HCT116 (cell line): ENCODE measurements around the gene EHMT1. TPM values are rescaled to one million over a fixed set of nuclear protein-coding genes. Genes with fewer than 3 reads are reported as not detected.
"Not testable (repeated sequence)": the region's sequence is repeated elsewhere in the genome, so short reads cannot be mapped to it uniquely, and the experiment has no call there.

Experiments
- ATAC-seq: fragments of 200-7000 bp; cut with Tn5 transposase; 2 replicates; pipeline ENCODE4 v1.9.1; 2020; ENCODE audit warnings: mild to moderate bottlenecking, moderate library complexity
- BruUV-seq: library from RNA; stranded (reverse); fragments of 400-500 nt; replicated peaks from 2 replicates; lab custom pipeline; 2021; lab: Mats Ljungman, UMichigan
- CTCF ChIA-PET: fragments of 300-600 bp; sonication (Branson Sonifier 250); formaldehyde crosslinking; loops from one replicate; lab custom pipeline; 2021; ENCODE audit warnings: antibody characterized with exemption; lab: Charles Lee
- POLR2A ChIA-PET: fragments of 300-600, 350-600 bp; sonication (Branson Sonifier 250); formaldehyde crosslinking; loops from one replicate; lab custom pipeline; 2021; ENCODE audit warnings: antibody characterized with exemption; lab: Charles Lee
- RAD21 ChIA-PET, 2 experiments: fragments of 300-600 bp; sonication (Branson Sonifier 250); formaldehyde crosslinking; loops; one replicate each; lab custom pipeline; 2023; ENCODE audit warnings: low total read pairs in 2 of 2; ENCODE audit not compliant: uncharacterized antibody in 2 of 2, unreplicated experiment in 2 of 2, low non-redundant PET in 1 of 2; lab: Charles Lee
- DNase-seq: peaks from one replicate; pipeline ENCODE4 v3.0.0-alpha.2; 2010; ENCODE audit warnings: low read depth, low spot score
- H2AFZ ChIP-seq: fragments of 200-600 bp; shearing (Covaris generic), sonication (generic); 2 replicates; pipeline ENCODE4 v1.6.1; 2017; ENCODE audit warnings: low read depth, mixed run types, mixed read lengths, antibody characterized with exemption, low read length; ENCODE audit not compliant: poor library complexity, severe bottlenecking
- H3K27ac ChIP-seq: 2 replicates; pipeline ENCODE4 v1.5.1; 2012; ENCODE audit warnings: low read depth, low read length
- H3K27me3 ChIP-seq: fragments of 200-600 bp; sonication (generic); 2 replicates; pipeline ENCODE4 v1.6.1; 2016; ENCODE audit warnings: mixed run types, low read length, mixed read lengths; ENCODE audit not compliant: insufficient read depth
- H3K36me3 ChIP-seq, 2 experiments: fragments of 200-500 bp in 1 of 2; fragments of 200-600 bp in 1 of 2; sonication (Bioruptor generic) in 1 of 2; sonication (generic) in 1 of 2; 2 replicates each; pipeline versions ENCODE4 v1.5.1 to v1.6.1; 2014 to 2016; ENCODE audit warnings: low read length in 2 of 2, inconsistent platforms in 1 of 2, mixed read lengths in 1 of 2, mixed run types in 1 of 2; ENCODE audit not compliant: insufficient read depth in 2 of 2, control insufficient read depth in 1 of 2
- H3K4me1 ChIP-seq, 2 experiments: fragments of 200-600 bp in 1 of 2; sonication (generic) in 1 of 2; 2 replicates each; pipeline versions ENCODE4 v1.5.1 to v1.6.1; 2012 to 2017; ENCODE audit warnings: low read length in 2 of 2, inconsistent platforms in 1 of 2, mild to moderate bottlenecking in 1 of 2, mixed read lengths in 1 of 2, mixed run types in 1 of 2, moderate library complexity in 1 of 2; ENCODE audit not compliant: insufficient read depth in 2 of 2, control insufficient read depth in 1 of 2
- H3K4me2 ChIP-seq: fragments of 200-600 bp; sonication (generic); 2 replicates; pipeline ENCODE4 v1.6.1; 2017; ENCODE audit warnings: mixed run types, low read length, mixed read lengths
- H3K4me3 ChIP-seq, 2 experiments: fragments of 200-600 bp in 1 of 2; sonication (generic) in 1 of 2; replicated peaks in 1 of 2; 2 replicates each; pipeline ENCODE4 v1.5.1; 2011 to 2016; ENCODE audit warnings: low read length in 2 of 2, control low read depth in 1 of 2, low read depth in 1 of 2, mild to moderate bottlenecking in 1 of 2, mixed read lengths in 1 of 2, mixed run types in 1 of 2
- H3K79me2 ChIP-seq: fragments of 200-600 bp; sonication (generic); 2 replicates; pipeline ENCODE4 v1.6.1; 2017; ENCODE audit warnings: mild to moderate bottlenecking, mixed run types, low read length, moderate library complexity, mixed read lengths; ENCODE audit not compliant: insufficient read depth
- H3K9ac ChIP-seq: fragments of 200-600 bp; sonication (generic); 2 replicates; pipeline ENCODE4 v1.6.1; 2016; ENCODE audit warnings: low read length, mixed read lengths
- H3K9me2 ChIP-seq: fragments of 200-600 bp; sonication (generic), shearing (Covaris generic); 2 replicates; pipeline ENCODE4 v1.6.1; 2017; ENCODE audit warnings: mixed run types, mild to moderate bottlenecking, moderate library complexity; ENCODE audit not compliant: insufficient read depth
- H3K9me3 ChIP-seq, 2 experiments: fragments of 200-500 bp in 1 of 2; fragments of 200-600 bp in 1 of 2; sonication (Bioruptor generic) in 1 of 2; sonication (generic) in 1 of 2; 2 replicates each; pipeline ENCODE4 v1.6.1; 2014 to 2017; ENCODE audit warnings: low read length in 2 of 2, mixed read lengths in 2 of 2, inconsistent platforms in 1 of 2, low read depth in 1 of 2, mild to moderate bottlenecking in 1 of 2, mixed run types in 1 of 2, moderate library complexity in 1 of 2; ENCODE audit not compliant: control insufficient read depth in 1 of 2, insufficient read depth in 1 of 2
- H4K20me1 ChIP-seq: fragments of 200-600 bp; sonication (generic), shearing (Covaris generic); 2 replicates; pipeline ENCODE4 v1.6.1; 2017; ENCODE audit warnings: mixed run types, mild to moderate bottlenecking, moderate library complexity; ENCODE audit not compliant: insufficient read depth
- FOSL1 ChIP-seq: IDR thresholded peaks from 2 replicates; pipeline ENCODE4 v1.6.1; 2012; ENCODE audit warnings: low read depth
- JUND ChIP-seq: IDR thresholded peaks from 2 replicates; pipeline ENCODE4 v1.6.1; 2012
- POLR2A ChIP-seq: IDR thresholded peaks from 2 replicates; pipeline ENCODE4 v1.7.0; 2011; ENCODE audit warnings: borderline replicate concordance; ENCODE audit not compliant: insufficient read depth, insufficient read length; ENCODE audit errors: extremely low read depth
- POLR2AphosphoS5 ChIP-seq: IDR thresholded peaks from 2 replicates; pipeline ENCODE4 v1.6.1; 2011; ENCODE audit warnings: mild to moderate bottlenecking, low read depth, low read length, moderate library complexity
- SP1 ChIP-seq: IDR thresholded peaks from 2 replicates; pipeline ENCODE4 v1.6.1; 2012; ENCODE audit warnings: low read depth
- TCF7L2 ChIP-seq: IDR thresholded peaks from 2 replicates; pipeline ENCODE4 v1.7.0; 2011; ENCODE audit warnings: borderline replicate concordance, inconsistent platforms; ENCODE audit not compliant: insufficient read depth, insufficient read length; ENCODE audit errors: extremely low read depth
- YY1 ChIP-seq: IDR thresholded peaks from 2 replicates; pipeline ENCODE4 v1.6.1; 2011; ENCODE audit warnings: low read length, low read depth, moderate library complexity, mild to moderate bottlenecking; ENCODE audit not compliant: insufficient replicate concordance; ENCODE audit errors: extremely low read depth
- ZFX ChIP-seq: fragments of 450-650 bp; IDR thresholded peaks from 2 replicates; pipeline ENCODE4 v1.6.1; 2017
- ZNF274 ChIP-seq: fragments of 200-500 bp; sonication (Bioruptor generic); IDR thresholded peaks from 2 replicates; pipeline ENCODE4 v1.6.1; 2014; ENCODE audit warnings: mild to moderate bottlenecking, low read depth, low read length, inconsistent platforms
- intact Hi-C: fragments of 100-400 bp; cut with micrococcal nuclease; formaldehyde crosslinking; loops from 2 replicates; pipeline ENCODE4 v1.10.0; 2022
- total RNA-seq: library from RNA; stranded (reverse); gene quantifications from one replicate; pipeline ENCODE4 v1.2.1, GENCODE V29; 2021; ENCODE audit not compliant: unreplicated experiment

Gene EHMT1
- total RNA-seq, 1 experiment from 2014 or later: 86.1 TPM

GRCh38 chr9:137809726-137810450 is 191.1 kb downstream of the EHMT1 start:
- H3K27me3 ChIP-seq, H3K27ac ChIP-seq, BruUV-seq, DNase-seq, H3K4me1 ChIP-seq, H2AFZ ChIP-seq, ATAC-seq, H3K4me3 ChIP-seq, CTCF ChIA-PET, H3K9me2 ChIP-seq, RAD21 ChIA-PET, H3K4me2 ChIP-seq, H3K79me2 ChIP-seq, H3K9ac ChIP-seq, POLR2A ChIA-PET, intact Hi-C loops, H4K20me1 ChIP-seq, H3K9me3 ChIP-seq: not testable (repeated sequence)
- H3K36me3 ChIP-seq: peaks cover 14 to 17% of the 10 kb centered on the region in 2 experiments; a peak in 3 of 4 replicates

- Histone ChIP-seq H3K9me3 (no peaks in the 10 kb centered on the region), H3K27ac (no peak overlapping the region), H3K27me3 (no peaks in the 10 kb centered on the region), H3K4me1 (no peaks in the 10 kb centered on the region), H3K9ac (no peak overlapping the region), H2AFZ (no peak overlapping the region), H3K4me3 (no peak overlapping the region), H4K20me1 (0 out of 2 replicates have a peak, but pooled peaks cover 3% of the 10 kb centered on the region), H3K9me2 (no peaks in the 10 kb centered on the region), H3K79me2 (no peaks in the 10 kb centered on the region), H3K36me3 (peaks cover 14 to 20% of the 10 kb centered on the region in 2 experiments; a peak in 3 of 4 replicates), H3K4me2 (no peak overlapping the region)
- CTCF ChIA-PET: no interaction called here
- POLR2A ChIA-PET: no interaction called here
- intact Hi-C loops: no loop called here
- no peak for DNase-seq
- ATAC-seq: no peak
- TF ChIP-seq FOSL1 (no peak), POLR2AphosphoS5 (no peak), JUND (no peak), TCF7L2 (no peak), YY1 (no peak), POLR2A (no peak), ZFX (no peak), ZNF274 (no peak), SP1 (no peak)
- RAD21 ChIA-PET: no interaction called here
- no TSS peak for BruUV-seq
These were observed 192.6 kb downstream of the EHMT1 start for GRCh38 chr9:137811283-137811870.
